HCT116 (cell line): ENCODE results near the gene KRT14. TPM values are rescaled to one million over a fixed set of nuclear protein-coding genes. Genes with fewer than 3 reads are reported as not detected.
A peak's percentile ranks its signal among the peaks of the same experiment; 100 is the strongest.

Source experiments
- ATAC-seq: fragments of 200-7000 bp; cut with Tn5 transposase; 2 replicates; pipeline ENCODE4 v1.9.1; 2020; ENCODE audit warnings: mild to moderate bottlenecking, moderate library complexity
- BruUV-seq: library from RNA; stranded (reverse); fragments of 400-500 nt; replicated peaks from 2 replicates; lab custom pipeline; 2021; lab: Mats Ljungman, UMichigan
- CTCF ChIA-PET: fragments of 300-600 bp; sonication (Branson Sonifier 250); formaldehyde crosslinking; loops from one replicate; lab custom pipeline; 2021; ENCODE audit warnings: antibody characterized with exemption; lab: Charles Lee
- POLR2A ChIA-PET: fragments of 300-600, 350-600 bp; sonication (Branson Sonifier 250); formaldehyde crosslinking; loops from one replicate; lab custom pipeline; 2021; ENCODE audit warnings: antibody characterized with exemption; lab: Charles Lee
- RAD21 ChIA-PET, 2 experiments: fragments of 300-600 bp; sonication (Branson Sonifier 250); formaldehyde crosslinking; loops; one replicate each; lab custom pipeline; 2023; ENCODE audit warnings: low total read pairs in 2 of 2; ENCODE audit not compliant: uncharacterized antibody in 2 of 2, unreplicated experiment in 2 of 2, low non-redundant PET in 1 of 2; lab: Charles Lee
- DNase-seq: peaks from one replicate; pipeline ENCODE4 v3.0.0-alpha.2; 2010; ENCODE audit warnings: low read depth, low spot score
- H2AFZ ChIP-seq: fragments of 200-600 bp; shearing (Covaris generic), sonication (generic); 2 replicates; pipeline ENCODE4 v1.6.1; 2017; ENCODE audit warnings: low read depth, mixed run types, mixed read lengths, antibody characterized with exemption, low read length; ENCODE audit not compliant: poor library complexity, severe bottlenecking
- H3K27ac ChIP-seq: 2 replicates; pipeline ENCODE4 v1.5.1; 2012; ENCODE audit warnings: low read depth, low read length
- H3K27me3 ChIP-seq: fragments of 200-600 bp; sonication (generic); 2 replicates; pipeline ENCODE4 v1.6.1; 2016; ENCODE audit warnings: mixed run types, low read length, mixed read lengths; ENCODE audit not compliant: insufficient read depth
- H3K36me3 ChIP-seq, 2 experiments: fragments of 200-500 bp in 1 of 2; fragments of 200-600 bp in 1 of 2; sonication (Bioruptor generic) in 1 of 2; sonication (generic) in 1 of 2; 2 replicates each; pipeline versions ENCODE4 v1.5.1 to v1.6.1; 2014 to 2016; ENCODE audit warnings: low read length in 2 of 2, inconsistent platforms in 1 of 2, mixed read lengths in 1 of 2, mixed run types in 1 of 2; ENCODE audit not compliant: insufficient read depth in 2 of 2, control insufficient read depth in 1 of 2
- H3K4me1 ChIP-seq, 2 experiments: fragments of 200-600 bp in 1 of 2; sonication (generic) in 1 of 2; 2 replicates each; pipeline versions ENCODE4 v1.5.1 to v1.6.1; 2012 to 2017; ENCODE audit warnings: low read length in 2 of 2, inconsistent platforms in 1 of 2, mild to moderate bottlenecking in 1 of 2, mixed read lengths in 1 of 2, mixed run types in 1 of 2, moderate library complexity in 1 of 2; ENCODE audit not compliant: insufficient read depth in 2 of 2, control insufficient read depth in 1 of 2
- H3K4me2 ChIP-seq: fragments of 200-600 bp; sonication (generic); 2 replicates; pipeline ENCODE4 v1.6.1; 2017; ENCODE audit warnings: mixed run types, low read length, mixed read lengths
- H3K4me3 ChIP-seq, 2 experiments: fragments of 200-600 bp in 1 of 2; sonication (generic) in 1 of 2; replicated peaks in 1 of 2; 2 replicates each; pipeline ENCODE4 v1.5.1; 2011 to 2016; ENCODE audit warnings: low read length in 2 of 2, control low read depth in 1 of 2, low read depth in 1 of 2, mild to moderate bottlenecking in 1 of 2, mixed read lengths in 1 of 2, mixed run types in 1 of 2
- H3K79me2 ChIP-seq: fragments of 200-600 bp; sonication (generic); 2 replicates; pipeline ENCODE4 v1.6.1; 2017; ENCODE audit warnings: mild to moderate bottlenecking, mixed run types, low read length, moderate library complexity, mixed read lengths; ENCODE audit not compliant: insufficient read depth
- H3K9ac ChIP-seq: fragments of 200-600 bp; sonication (generic); 2 replicates; pipeline ENCODE4 v1.6.1; 2016; ENCODE audit warnings: low read length, mixed read lengths
- H3K9me2 ChIP-seq: fragments of 200-600 bp; sonication (generic), shearing (Covaris generic); 2 replicates; pipeline ENCODE4 v1.6.1; 2017; ENCODE audit warnings: mixed run types, mild to moderate bottlenecking, moderate library complexity; ENCODE audit not compliant: insufficient read depth
- H3K9me3 ChIP-seq, 2 experiments: fragments of 200-500 bp in 1 of 2; fragments of 200-600 bp in 1 of 2; sonication (Bioruptor generic) in 1 of 2; sonication (generic) in 1 of 2; 2 replicates each; pipeline ENCODE4 v1.6.1; 2014 to 2017; ENCODE audit warnings: low read length in 2 of 2, mixed read lengths in 2 of 2, inconsistent platforms in 1 of 2, low read depth in 1 of 2, mild to moderate bottlenecking in 1 of 2, mixed run types in 1 of 2, moderate library complexity in 1 of 2; ENCODE audit not compliant: control insufficient read depth in 1 of 2, insufficient read depth in 1 of 2
- H4K20me1 ChIP-seq: fragments of 200-600 bp; sonication (generic), shearing (Covaris generic); 2 replicates; pipeline ENCODE4 v1.6.1; 2017; ENCODE audit warnings: mixed run types, mild to moderate bottlenecking, moderate library complexity; ENCODE audit not compliant: insufficient read depth
- JUND ChIP-seq: IDR thresholded peaks from 2 replicates; pipeline ENCODE4 v1.6.1; 2012
- REST ChIP-seq: IDR thresholded peaks from 2 replicates; pipeline ENCODE4 v1.6.1; 2012; ENCODE audit warnings: low read depth
- SP1 ChIP-seq: IDR thresholded peaks from 2 replicates; pipeline ENCODE4 v1.6.1; 2012; ENCODE audit warnings: low read depth
- YY1 ChIP-seq: IDR thresholded peaks from 2 replicates; pipeline ENCODE4 v1.6.1; 2011; ENCODE audit warnings: low read length, low read depth, moderate library complexity, mild to moderate bottlenecking; ENCODE audit not compliant: insufficient replicate concordance; ENCODE audit errors: extremely low read depth
- ZBTB33 ChIP-seq: IDR thresholded peaks from 2 replicates; pipeline ENCODE4 v1.6.1; 2011; ENCODE audit warnings: mild to moderate bottlenecking, low read length, moderate library complexity; ENCODE audit not compliant: insufficient replicate concordance; ENCODE audit errors: extremely low read depth
- ZFX ChIP-seq: fragments of 450-650 bp; IDR thresholded peaks from 2 replicates; pipeline ENCODE4 v1.6.1; 2017
- intact Hi-C: fragments of 100-400 bp; cut with micrococcal nuclease; formaldehyde crosslinking; loops from 2 replicates; pipeline ENCODE4 v1.10.0; 2022
- total RNA-seq: library from RNA; stranded (reverse); gene quantifications from one replicate; pipeline ENCODE4 v1.2.1, GENCODE V29; 2021; ENCODE audit not compliant: unreplicated experiment
- TF ChIP-seq, protein P1 (sequence below), 3 experiments: fragments of 200-600 bp in 1 of 3; sonication (generic) in 1 of 3; IDR thresholded peaks in 2 of 3; conservative IDR thresholded peaks in 1 of 3; 2 replicates each; pipeline ENCODE4 v1.5.1; 2012 to 2017; ENCODE audit warnings: low read depth in 2 of 3, low read length in 2 of 3, antibody characterized with exemption in 1 of 3, borderline replicate concordance in 1 of 3, control low read depth in 1 of 3, mild to moderate bottlenecking in 1 of 3, mixed read lengths in 1 of 3, mixed run types in 1 of 3, moderate library complexity in 1 of 3; ENCODE audit not compliant: insufficient read depth in 1 of 3
- TF ChIP-seq, protein P2 (sequence below): IDR thresholded peaks from 2 replicates; pipeline ENCODE4 v1.6.1; 2012

Gene KRT14
- total RNA-seq, 1 experiment from 2014 or later: not detected

GRCh38 chr17:41549596-41550039, 37.1 kb downstream of the KRT14 start:
- POLR2A ChIA-PET: interaction anchor here (0.6 to 5.5 kb wide), 12 partner anchors 10 to 1380 kb away, joined by 3 to 148 read pairs (median 4); partner anchors contain the start of genes EIF1, KRT15 and KRT19

More at GRCh38 chr17:41549596-41550039, 37.1 kb downstream of the KRT14 start:
- no peak overlapping the region for H2AFZ ChIP-seq
- H3K79me2 ChIP-seq: no peaks in the 10 kb centered on the region
- BruUV-seq: no TSS peak
- H3K4me1 ChIP-seq: peaks cover 34 to 73% of the 10 kb centered on the region in 2 experiments
- TF ChIP-seq ZBTB33: no peak
- no peak for TF ChIP-seq REST
- TF ChIP-seq YY1: no peak
- TF ChIP-seq, protein P1, sequence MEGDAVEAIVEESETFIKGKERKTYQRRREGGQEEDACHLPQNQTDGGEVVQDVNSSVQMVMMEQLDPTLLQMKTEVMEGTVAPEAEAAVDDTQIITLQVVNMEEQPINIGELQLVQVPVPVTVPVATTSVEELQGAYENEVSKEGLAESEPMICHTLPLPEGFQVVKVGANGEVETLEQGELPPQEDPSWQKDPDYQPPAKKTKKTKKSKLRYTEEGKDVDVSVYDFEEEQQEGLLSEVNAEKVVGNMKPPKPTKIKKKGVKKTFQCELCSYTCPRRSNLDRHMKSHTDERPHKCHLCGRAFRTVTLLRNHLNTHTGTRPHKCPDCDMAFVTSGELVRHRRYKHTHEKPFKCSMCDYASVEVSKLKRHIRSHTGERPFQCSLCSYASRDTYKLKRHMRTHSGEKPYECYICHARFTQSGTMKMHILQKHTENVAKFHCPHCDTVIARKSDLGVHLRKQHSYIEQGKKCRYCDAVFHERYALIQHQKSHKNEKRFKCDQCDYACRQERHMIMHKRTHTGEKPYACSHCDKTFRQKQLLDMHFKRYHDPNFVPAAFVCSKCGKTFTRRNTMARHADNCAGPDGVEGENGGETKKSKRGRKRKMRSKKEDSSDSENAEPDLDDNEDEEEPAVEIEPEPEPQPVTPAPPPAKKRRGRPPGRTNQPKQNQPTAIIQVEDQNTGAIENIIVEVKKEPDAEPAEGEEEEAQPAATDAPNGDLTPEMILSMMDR (IDR thresholded peaks at IDR 0.05 in 2 of 3, conservative IDR thresholded peaks at IDR 0.05 in 1 of 3; ENCODE audit: borderline replicate concordance in 1 of 3, insufficient read depth in 1 of 3, low read depth in 2 of 3, low read length in 2 of 3): no peak
- no peak for TF ChIP-seq SP1
- TF ChIP-seq JUND: no peak
- TF ChIP-seq ZFX: no peak
- TF ChIP-seq, protein P2, sequence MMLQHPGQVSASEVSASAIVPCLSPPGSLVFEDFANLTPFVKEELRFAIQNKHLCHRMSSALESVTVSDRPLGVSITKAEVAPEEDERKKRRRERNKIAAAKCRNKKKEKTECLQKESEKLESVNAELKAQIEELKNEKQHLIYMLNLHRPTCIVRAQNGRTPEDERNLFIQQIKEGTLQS: no peak
- peaks cover 0 to 8% of the 10 kb centered on the region in 2 experiments; a peak in 1 of 4 replicates for H3K9me3 ChIP-seq
- H4K20me1 ChIP-seq: no peaks in the 10 kb centered on the region
- DNase-seq (no peak), ATAC-seq (no peak)
- no peak overlapping the region for H3K4me3 ChIP-seq
- RAD21 ChIA-PET: interaction anchor here (0.6 to 3.7 kb wide), 30 partner anchors 13 to 746 kb away, joined by 3 to 26 read pairs (median 5); partner anchors contain the start of gene KRT19 (in 2 of the 2)
- H3K9me2 ChIP-seq: no peaks in the 10 kb centered on the region
- intact Hi-C loops: loop anchor here (1.0 to 10.0 kb wide), 9 partner anchors 53 to 935 kb away; no protein-coding TSS in a partner anchor
- H3K27ac ChIP-seq: peak overlapping the region; percentile 91; the same call in 1 of the 2 replicates
- CTCF ChIA-PET: interaction anchor here (0.6 to 7.3 kb wide), 52 partner anchors 9 to 1549 kb away, joined by 3 to 203 read pairs (median 6); partner anchors contain the start of genes EIF1, KRT15, KRT19 and KRT36
- H3K27me3 ChIP-seq: no peaks in the 10 kb centered on the region
- H3K36me3 ChIP-seq: no peaks in the 10 kb centered on the region
- peak overlapping the region; percentile 68; the same call in 1 of the 2 replicates for H3K9ac ChIP-seq
- H3K4me2 ChIP-seq: peak overlapping the region; percentile 80
